ENCODE results near the gene UCKL1.

UCKL1 gene

DNA sequence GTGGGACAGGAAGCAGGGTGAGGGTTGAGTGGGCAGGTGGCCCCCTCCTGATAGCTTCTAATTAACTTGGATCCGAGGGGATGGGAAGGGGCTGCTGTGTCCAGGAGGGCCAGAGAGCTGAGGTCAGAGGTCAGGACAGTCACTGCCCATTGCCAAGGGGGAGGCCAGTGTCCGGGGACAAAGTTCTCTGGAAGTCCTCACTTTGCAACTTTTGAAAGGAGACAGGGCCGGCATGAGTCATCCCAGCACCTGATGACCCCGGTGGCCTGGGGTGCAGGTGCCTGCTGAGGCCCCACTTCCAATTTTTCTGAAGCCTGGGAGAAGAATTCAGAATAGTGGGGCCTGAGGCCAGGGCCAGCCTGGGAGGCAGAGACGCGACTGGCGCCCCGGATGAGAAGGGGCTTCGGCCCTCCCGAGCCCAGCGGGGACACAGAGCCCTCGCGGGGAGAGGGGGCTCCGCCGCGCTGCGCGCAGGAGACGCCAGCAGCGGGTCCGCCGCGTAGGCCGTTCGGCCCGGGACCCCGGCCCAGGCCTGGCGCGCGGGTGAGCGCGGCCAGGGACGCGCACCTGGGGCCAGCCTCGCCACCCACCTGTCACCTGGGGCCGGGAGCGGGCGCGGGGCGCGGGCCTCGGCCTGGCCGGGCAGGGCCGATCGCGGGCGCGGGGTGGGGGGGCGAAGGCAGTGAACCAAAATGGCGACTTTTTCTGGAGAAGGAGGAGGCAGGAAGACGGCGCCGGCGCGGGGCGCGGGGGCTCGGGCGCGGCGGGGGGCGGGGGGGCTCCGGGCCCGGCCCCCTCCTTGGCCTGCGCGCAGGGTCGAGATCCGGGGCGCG, 12.9 kb upstream of the UCKL1 start:
- Histone ChIP-seq H3K4me2 (ENCODE audit: low read length) (peak overlapping the region; percentile 92), H3K27me3 (ENCODE audit: control insufficient read depth, low read length) (no peaks in the 10 kb centered on the region), H3F3A (ENCODE audit: control insufficient read depth, insufficient read depth) (peaks cover 9% of the 10 kb centered on the region), H3K4me3 (ENCODE audit: low read length) (peak overlapping the region; percentile 78), H3K36me3 (ENCODE audit: control insufficient read depth, low read length) (peaks cover 50% of the 10 kb centered on the region), H4K20me1 (ENCODE audit: control insufficient read depth, insufficient read depth, low read depth, low read length) (no peaks in the 10 kb centered on the region), H3K9me2 (replicated peaks; ENCODE audit: control insufficient read depth, low read length) (no peaks in the 10 kb centered on the region), H3K79me2 (ENCODE audit: control insufficient read depth, low read length) (peaks cover 17% of the 10 kb centered on the region), H3K9me3 (ENCODE audit: control insufficient read depth, insufficient read depth, low read length) (peaks cover 8% of the 10 kb centered on the region), H3K27ac (ENCODE audit: low read depth, low read length) (peak overlapping the region; percentile 34), H3K4me1 (ENCODE audit: control insufficient read depth, low read length) (peaks cover 40% of the 10 kb centered on the region)
- TF ChIP-seq EZH2phosphoT487 (IDR thresholded peaks at IDR 0.05; ENCODE audit: borderline replicate concordance, low read length), result no peak
- TF ChIP-seq, protein P1, sequence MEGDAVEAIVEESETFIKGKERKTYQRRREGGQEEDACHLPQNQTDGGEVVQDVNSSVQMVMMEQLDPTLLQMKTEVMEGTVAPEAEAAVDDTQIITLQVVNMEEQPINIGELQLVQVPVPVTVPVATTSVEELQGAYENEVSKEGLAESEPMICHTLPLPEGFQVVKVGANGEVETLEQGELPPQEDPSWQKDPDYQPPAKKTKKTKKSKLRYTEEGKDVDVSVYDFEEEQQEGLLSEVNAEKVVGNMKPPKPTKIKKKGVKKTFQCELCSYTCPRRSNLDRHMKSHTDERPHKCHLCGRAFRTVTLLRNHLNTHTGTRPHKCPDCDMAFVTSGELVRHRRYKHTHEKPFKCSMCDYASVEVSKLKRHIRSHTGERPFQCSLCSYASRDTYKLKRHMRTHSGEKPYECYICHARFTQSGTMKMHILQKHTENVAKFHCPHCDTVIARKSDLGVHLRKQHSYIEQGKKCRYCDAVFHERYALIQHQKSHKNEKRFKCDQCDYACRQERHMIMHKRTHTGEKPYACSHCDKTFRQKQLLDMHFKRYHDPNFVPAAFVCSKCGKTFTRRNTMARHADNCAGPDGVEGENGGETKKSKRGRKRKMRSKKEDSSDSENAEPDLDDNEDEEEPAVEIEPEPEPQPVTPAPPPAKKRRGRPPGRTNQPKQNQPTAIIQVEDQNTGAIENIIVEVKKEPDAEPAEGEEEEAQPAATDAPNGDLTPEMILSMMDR (IDR thresholded peaks at IDR 0.05; ENCODE audit: low read depth, low read length, poor library complexity, severe bottlenecking), result no peak

DNA sequence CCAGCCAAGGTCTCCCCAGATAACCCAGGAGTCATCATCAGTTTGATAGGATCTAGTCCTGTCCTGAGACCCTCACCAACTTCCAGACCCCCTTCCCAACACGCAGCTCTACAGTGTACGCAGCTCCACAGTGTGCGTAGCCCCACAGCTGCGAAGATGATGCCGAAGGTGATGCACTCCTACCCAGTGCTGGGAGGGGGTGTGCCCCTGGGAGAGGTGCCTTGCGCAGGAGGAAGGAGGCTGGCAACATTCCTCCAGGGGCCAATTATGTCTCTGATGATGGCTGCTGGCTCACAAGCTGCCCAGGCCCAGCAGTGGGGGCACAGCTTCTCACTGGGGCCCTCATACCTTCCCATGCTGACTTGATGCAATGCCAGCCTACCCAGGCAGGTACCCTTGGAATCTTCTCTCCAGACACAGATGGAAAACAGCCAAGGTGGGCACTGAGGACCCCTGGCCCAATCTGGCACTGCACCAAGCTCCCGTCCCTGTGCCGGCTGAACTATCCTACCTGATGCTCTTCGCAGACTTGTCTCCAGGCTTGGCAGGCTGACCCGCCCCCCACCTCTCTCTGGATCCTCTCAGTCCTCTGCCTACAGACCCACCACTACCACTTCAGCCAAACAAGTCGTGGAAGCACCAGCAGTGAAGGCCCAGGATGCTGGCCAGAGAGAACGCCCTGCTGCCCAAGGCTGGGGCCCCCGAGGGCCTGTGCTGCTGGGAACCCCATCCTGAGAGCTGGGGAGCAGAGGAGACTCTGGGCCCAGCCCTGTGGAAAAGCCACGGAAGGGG, 12.1 kb upstream of the UCKL1 start:
- Histone ChIP-seq H3K4me1 (ENCODE audit: control insufficient read depth, low read length) (peaks cover 32% of the 10 kb centered on the region), H3K9me3 (ENCODE audit: control insufficient read depth, insufficient read depth, low read length) (peaks cover 8% of the 10 kb centered on the region), H3F3A (ENCODE audit: control insufficient read depth, insufficient read depth) (peaks cover 8% of the 10 kb centered on the region), H3K4me2 (ENCODE audit: low read length) (peak overlapping the region; percentile 92), H3K79me2 (ENCODE audit: control insufficient read depth, low read length) (peaks cover 17% of the 10 kb centered on the region), H3K9me2 (replicated peaks; ENCODE audit: control insufficient read depth, low read length) (no peaks in the 10 kb centered on the region), H4K20me1 (ENCODE audit: control insufficient read depth, insufficient read depth, low read depth, low read length) (no peaks in the 10 kb centered on the region), H3K27me3 (ENCODE audit: control insufficient read depth, low read length) (no peaks in the 10 kb centered on the region), H3K4me3 (ENCODE audit: low read length) (peak overlapping the region; percentile 78), H3K27ac (ENCODE audit: low read depth, low read length) (peak overlapping the region; percentile 34; the same call in 1 of the 2 replicates), H3K36me3 (ENCODE audit: control insufficient read depth, low read length) (peaks cover 54% of the 10 kb centered on the region)
- TF ChIP-seq, protein P1 (IDR thresholded peaks at IDR 0.05; ENCODE audit: low read depth, low read length, poor library complexity, severe bottlenecking), result no peak
- no peak for TF ChIP-seq EZH2phosphoT487 (IDR thresholded peaks at IDR 0.05; ENCODE audit: borderline replicate concordance, low read length)

DNA sequence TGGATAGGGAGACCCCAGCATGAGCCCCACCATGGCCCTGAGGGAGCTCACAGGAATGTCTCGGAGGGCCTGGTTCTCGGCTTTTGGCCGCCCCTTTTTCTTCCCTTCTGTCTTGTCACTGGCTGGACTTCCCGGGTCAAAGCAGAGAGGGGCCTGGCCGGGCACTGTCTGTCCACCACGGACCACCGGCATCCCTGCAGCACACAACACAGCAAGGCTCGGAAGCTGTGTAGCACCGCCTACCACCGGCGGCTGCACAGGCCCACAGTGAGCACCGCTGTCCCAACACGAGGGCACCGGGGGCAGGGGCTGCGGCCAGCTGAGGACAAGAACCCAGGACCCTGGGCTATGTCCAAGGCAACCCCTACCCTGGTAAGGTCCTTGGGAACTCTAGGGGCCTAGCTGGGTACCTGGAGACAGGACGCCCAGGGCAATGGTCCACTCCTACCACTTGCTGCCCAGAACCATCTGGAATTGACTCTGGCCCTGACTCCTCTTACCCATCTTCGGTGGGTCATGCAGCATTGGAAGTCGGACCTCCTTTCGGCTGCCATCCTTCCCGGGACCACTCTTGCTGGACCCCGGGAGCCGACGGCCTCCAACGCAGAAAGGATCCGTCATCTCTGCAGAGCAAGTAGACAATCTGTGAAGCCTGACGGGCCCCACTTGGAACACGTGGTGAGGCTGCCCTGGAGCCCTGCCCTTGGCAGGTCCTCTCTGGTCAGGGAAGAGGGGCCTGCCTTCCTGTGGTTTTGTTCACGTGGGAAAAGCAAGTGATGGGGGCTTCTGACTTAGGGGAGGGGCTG, 11.3 kb upstream of the UCKL1 start:
- no peak for TF ChIP-seq EZH2phosphoT487 (IDR thresholded peaks at IDR 0.05; ENCODE audit: borderline replicate concordance, low read length)
- TF ChIP-seq, protein P1 (IDR thresholded peaks at IDR 0.05; ENCODE audit: low read depth, low read length, poor library complexity, severe bottlenecking), result no peak
- H4K20me1 ChIP-seq (ENCODE audit: control insufficient read depth, insufficient read depth, low read depth, low read length), result no peaks in the 10 kb centered on the region
- no peak overlapping the region for H3K4me2 ChIP-seq (ENCODE audit: low read length)
- H3K27ac ChIP-seq (ENCODE audit: low read depth, low read length), result no peak overlapping the region
- H3K9me3 ChIP-seq (ENCODE audit: control insufficient read depth, insufficient read depth, low read length), result peaks cover 8% of the 10 kb centered on the region
- H3K9me2 ChIP-seq (replicated peaks; ENCODE audit: control insufficient read depth, low read length), result no peaks in the 10 kb centered on the region
- H3K27me3 ChIP-seq (ENCODE audit: control insufficient read depth, low read length), result no peaks in the 10 kb centered on the region
- peaks cover 17% of the 10 kb centered on the region for H3K79me2 ChIP-seq (ENCODE audit: control insufficient read depth, low read length)
- no peak overlapping the region for H3K4me3 ChIP-seq (ENCODE audit: low read length)
- H3K36me3 ChIP-seq (ENCODE audit: control insufficient read depth, low read length), result peaks cover 51% of the 10 kb centered on the region
- peaks cover 6% of the 10 kb centered on the region; the same call in 1 of the 2 replicates for H3F3A ChIP-seq (ENCODE audit: control insufficient read depth, insufficient read depth)
- H3K4me1 ChIP-seq (ENCODE audit: control insufficient read depth, low read length), result peaks cover 30% of the 10 kb centered on the region

Measured in DOHH2 (cell line).